HG03521 (cell line): ENCODE measurements around the gene EFCC1.

Experiments used
- ATAC-seq: cut with Tn5 transposase; IDR thresholded peaks from one replicate; pipeline ENCODE4 v1.9.1; 2021; ENCODE audit warnings: mild to moderate bottlenecking, moderate library complexity; ENCODE audit not compliant: unreplicated experiment

The EFCC1 gene

GRCh38 chr3:128994173-128994512 lies 7.0 kb upstream of the EFCC1 start:
- no peak for ATAC-seq

GRCh38 chr3:128994581-128995546 lies 6.2 kb upstream of the EFCC1 start:
- ATAC-seq, result no peak

- ATAC-seq, result no peak
Observed at GRCh38 chr3:128995737-128996136, 5.4 kb upstream of the EFCC1 start.

- ATAC-seq, result no peak
Observed at GRCh38 chr3:128996200-128996599, 4.9 kb upstream of the EFCC1 start.

GRCh38 chr3:128996726-128997125 lies 4.4 kb upstream of the EFCC1 start:
- ATAC-seq, result no peak

GRCh38 chr3:128997486-128998133 lies 3.5 kb upstream of the EFCC1 start:
- ATAC-seq, result no peak

- no peak for ATAC-seq
Observed at GRCh38 chr3:128998561-128998960, 2.5 kb upstream of the EFCC1 start.

- ATAC-seq, result no peak
Observed at GRCh38 chr3:128999102-128999501, 2.0 kb upstream of the EFCC1 start.

GRCh38 chr3:129000742-129001100 lies 383 bp upstream of the EFCC1 start:
- no peak for ATAC-seq

GRCh38 chr3:129001806-129002572 lies 885 bp downstream of the EFCC1 start:
- no peak for ATAC-seq

- no peak for ATAC-seq
Observed at GRCh38 chr3:129002573-129003569, 1.8 kb downstream of the EFCC1 start.

- no peak for ATAC-seq
Observed at GRCh38 chr3:129003578-129004112, 2.5 kb downstream of the EFCC1 start.

- ATAC-seq, result no peak
Observed at GRCh38 chr3:129004639-129005295, 3.7 kb downstream of the EFCC1 start.

- ATAC-seq, result no peak
Observed at GRCh38 chr3:129005526-129006303, 4.6 kb downstream of the EFCC1 start.

GRCh38 chr3:129006864-129007263 lies 5.8 kb downstream of the EFCC1 start:
- no peak for ATAC-seq

GRCh38 chr3:129007792-129008191 lies 6.7 kb downstream of the EFCC1 start:
- ATAC-seq, result no peak

GRCh38 chr3:129009266-129009665 lies 8.2 kb downstream of the EFCC1 start:
- ATAC-seq, result no peak

- ATAC-seq, result no peak
Observed at GRCh38 chr3:129010310-129010956, 9.3 kb downstream of the EFCC1 start.
